Measurements from ENCODE around the gene CEACAM7.

CEACAM7 gene

DNA sequence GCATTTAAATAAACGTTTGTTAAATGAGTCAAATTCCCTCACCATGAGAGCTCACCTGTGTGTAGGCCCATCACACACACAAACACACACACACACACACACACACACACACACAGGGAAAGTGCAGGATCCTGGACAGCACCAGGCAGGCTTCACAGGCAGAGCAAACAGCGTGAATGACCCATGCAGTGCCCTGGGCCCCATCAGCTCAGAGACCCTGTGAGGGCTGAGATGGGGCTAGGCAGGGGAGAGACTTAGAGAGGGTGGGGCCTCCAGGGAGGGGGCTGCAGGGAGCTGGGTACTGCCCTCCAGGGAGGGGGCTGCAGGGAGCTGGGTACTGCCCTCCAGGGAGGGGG lies 11.9 kb upstream of the CEACAM7 start:
- DNase-seq (ENCODE audit: low read depth), result no peak
- TF ChIP-seq, protein P1, sequence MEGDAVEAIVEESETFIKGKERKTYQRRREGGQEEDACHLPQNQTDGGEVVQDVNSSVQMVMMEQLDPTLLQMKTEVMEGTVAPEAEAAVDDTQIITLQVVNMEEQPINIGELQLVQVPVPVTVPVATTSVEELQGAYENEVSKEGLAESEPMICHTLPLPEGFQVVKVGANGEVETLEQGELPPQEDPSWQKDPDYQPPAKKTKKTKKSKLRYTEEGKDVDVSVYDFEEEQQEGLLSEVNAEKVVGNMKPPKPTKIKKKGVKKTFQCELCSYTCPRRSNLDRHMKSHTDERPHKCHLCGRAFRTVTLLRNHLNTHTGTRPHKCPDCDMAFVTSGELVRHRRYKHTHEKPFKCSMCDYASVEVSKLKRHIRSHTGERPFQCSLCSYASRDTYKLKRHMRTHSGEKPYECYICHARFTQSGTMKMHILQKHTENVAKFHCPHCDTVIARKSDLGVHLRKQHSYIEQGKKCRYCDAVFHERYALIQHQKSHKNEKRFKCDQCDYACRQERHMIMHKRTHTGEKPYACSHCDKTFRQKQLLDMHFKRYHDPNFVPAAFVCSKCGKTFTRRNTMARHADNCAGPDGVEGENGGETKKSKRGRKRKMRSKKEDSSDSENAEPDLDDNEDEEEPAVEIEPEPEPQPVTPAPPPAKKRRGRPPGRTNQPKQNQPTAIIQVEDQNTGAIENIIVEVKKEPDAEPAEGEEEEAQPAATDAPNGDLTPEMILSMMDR (conservative IDR thresholded peaks at IDR 0.05; ENCODE audit: low read length), result no peak
- no peak overlapping the region for H3K4me3 ChIP-seq (ENCODE audit: low read length)

DNA sequence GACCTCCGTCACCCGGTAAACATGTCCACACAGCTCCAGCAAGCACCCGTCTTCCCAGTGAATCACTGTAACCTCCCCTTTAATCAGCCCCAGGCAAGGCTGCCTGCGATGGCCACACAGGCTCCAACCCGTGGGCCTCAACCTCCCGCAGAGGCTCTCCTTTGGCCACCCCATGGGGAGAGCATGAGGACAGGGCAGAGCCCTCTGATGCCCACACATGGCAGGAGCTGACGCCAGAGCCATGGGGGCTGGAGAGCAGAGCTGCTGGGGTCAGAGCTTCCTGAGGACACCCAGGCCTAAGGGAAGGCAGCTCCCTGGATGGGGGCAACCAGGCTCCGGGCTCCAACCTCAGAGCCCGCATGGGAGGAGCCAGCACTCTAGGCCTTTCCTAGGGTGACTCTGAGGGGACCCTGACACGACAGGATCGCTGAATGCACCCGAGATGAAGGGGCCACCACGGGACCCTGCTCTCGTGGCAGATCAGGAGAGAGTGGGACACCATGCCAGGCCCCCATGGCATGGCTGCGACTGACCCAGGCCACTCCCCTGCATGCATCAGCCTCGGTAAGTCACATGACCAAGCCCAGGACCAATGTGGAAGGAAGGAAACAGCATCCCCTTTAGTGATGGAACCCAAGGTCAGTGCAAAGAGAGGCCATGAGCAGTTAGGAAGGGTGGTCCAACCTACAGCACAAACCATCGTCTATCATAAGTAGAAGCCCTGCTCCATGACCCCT lies 11.3 kb upstream of the CEACAM7 start:
- DNase-seq (ENCODE audit: low read depth), result no peak
- H3K4me3 ChIP-seq (ENCODE audit: low read length), result no peak overlapping the region
- TF ChIP-seq, protein P1 (conservative IDR thresholded peaks at IDR 0.05; ENCODE audit: low read length), result no peak

DNA sequence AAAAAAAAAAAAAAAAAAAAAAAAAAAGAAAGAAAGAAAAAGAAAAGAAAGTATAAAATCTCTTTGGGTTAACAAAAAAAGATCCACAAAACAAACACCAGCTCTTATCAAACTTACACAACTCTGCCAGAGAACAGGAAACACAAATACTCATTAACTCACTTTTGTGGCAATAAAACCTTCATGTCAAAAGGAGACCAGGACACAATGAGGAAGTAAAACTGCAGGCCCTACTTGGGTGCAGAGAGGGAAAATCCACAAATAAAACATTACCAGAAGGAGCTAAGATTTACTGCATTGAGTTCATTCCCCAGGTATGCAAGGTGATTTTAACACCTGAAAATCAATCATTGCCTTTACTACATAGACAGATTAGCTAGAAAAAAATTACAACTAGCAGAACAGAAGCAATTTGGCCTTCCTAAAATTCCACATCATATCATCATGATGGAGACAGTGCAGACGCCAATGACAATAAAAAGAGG lies 10.7 kb upstream of the CEACAM7 start:
- TF ChIP-seq, protein P1 (conservative IDR thresholded peaks at IDR 0.05; ENCODE audit: low read length), result no peak
- H3K4me3 ChIP-seq (ENCODE audit: low read length), result no peak overlapping the region
- DNase-seq (ENCODE audit: low read depth), result no peak

DNA sequence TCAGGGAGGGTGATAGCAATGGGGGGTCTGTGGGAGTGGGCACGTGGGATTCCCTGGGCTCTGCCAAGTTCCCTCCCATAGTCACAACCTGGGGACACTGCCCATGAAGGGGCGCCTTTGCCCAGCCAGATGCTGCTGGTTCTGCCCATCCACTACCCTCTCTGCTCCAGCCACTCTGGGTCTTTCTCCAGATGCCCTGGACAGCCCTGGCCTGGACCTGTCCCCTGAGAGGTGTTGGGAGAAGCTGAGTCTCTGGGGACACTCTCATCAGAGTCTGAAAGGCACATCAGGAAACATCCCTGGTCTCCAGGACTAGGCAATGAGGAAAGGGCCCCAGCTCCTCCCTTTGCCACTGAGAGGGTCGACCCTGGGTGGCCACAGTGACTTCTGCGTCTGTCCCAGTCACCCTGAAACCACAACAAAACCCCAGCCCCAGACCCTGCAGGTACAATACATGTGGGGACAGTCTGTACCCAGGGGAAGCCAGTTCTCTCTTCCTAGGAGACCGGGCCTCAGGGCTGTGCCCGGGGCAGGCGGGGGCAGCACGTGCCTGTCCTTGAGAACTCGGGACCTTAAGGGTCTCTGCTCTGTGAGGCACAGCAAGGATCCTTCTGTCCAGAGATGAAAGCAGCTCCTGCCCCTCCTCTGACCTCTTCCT lies 9.3 kb upstream of the CEACAM7 start:
- no peak overlapping the region for H3K4me3 ChIP-seq (ENCODE audit: low read length)
- no peak for DNase-seq (ENCODE audit: low read depth)
- TF ChIP-seq, protein P1 (conservative IDR thresholded peaks at IDR 0.05; ENCODE audit: low read length), result no peak

DNA sequence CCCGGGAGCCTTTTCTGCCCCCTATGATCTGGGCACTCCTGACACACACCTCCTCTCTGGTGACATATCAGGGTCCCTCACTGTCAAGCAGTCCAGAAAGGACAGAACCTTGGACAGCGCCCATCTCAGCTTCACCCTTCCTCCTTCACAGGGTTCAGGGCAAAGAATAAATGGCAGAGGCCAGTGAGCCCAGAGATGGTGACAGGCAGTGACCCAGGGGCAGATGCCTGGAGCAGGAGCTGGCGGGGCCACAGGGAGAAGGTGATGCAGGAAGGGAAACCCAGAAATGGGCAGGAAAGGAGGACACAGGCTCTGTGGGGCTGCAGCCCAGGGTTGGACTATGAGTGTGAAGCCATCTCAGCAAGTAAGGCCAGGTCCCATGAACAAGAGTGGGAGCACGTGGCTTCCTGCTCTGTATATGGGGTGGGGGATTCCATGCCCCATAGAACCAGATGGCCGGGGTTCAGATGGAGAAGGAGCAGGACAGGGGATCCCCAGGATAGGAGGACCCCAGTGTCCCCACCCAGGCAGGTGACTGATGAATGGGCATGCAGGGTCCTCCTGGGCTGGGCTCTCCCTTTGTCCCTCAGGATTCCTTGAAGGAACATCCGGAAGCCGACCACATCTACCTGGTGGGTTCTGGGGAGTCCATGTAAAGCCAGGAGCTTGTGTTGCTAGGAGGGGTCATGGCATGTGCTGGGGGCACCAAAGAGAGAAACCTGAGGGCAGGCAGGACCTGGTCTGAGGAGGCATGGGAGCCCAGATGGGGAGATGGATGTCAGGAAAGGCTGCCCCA lies 8.5 kb upstream of the CEACAM7 start:
- TF ChIP-seq, protein P1 (conservative IDR thresholded peaks at IDR 0.05; ENCODE audit: low read length), result no peak
- DNase-seq (ENCODE audit: low read depth), result no peak
- H3K4me3 ChIP-seq (ENCODE audit: low read length), result no peak overlapping the region

DNA sequence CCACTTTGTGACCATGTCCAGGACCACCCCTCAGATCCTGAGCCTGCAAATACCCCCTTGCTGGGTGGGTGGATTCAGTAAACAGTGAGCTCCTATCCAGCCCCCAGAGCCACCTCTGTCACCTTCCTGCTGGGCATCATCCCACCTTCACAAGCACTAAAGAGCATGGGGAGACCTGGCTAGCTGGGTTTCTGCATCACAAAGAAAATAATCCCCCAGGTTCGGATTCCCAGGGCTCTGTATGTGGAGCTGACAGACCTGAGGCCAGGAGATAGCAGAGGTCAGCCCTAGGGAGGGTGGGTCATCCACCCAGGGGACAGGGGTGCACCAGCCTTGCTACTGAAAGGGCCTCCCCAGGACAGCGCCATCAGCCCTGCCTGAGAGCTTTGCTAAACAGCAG lies 7.7 kb upstream of the CEACAM7 start:
- TF ChIP-seq, protein P1 (conservative IDR thresholded peaks at IDR 0.05; ENCODE audit: low read length), result no peak
- no peak for DNase-seq (ENCODE audit: low read depth)
- no peak overlapping the region for H3K4me3 ChIP-seq (ENCODE audit: low read length)
